ENCODE measurements around the gene ALG3.

ALG3 gene

GRCh38 chr3:184242297-184242685, 6.5 kb downstream of the ALG3 start:
- TF ChIP-seq CTCF (conservative IDR thresholded peaks at IDR 0.05): no peak; the same call in 1 of the 2 replicates
- peak overlapping the region; percentile 21 for H3K27ac ChIP-seq

- H3K27ac ChIP-seq: peak overlapping the region; percentile 21
These were observed 7.1 kb downstream of the ALG3 start for GRCh38 chr3:184241447-184242296.

GRCh38 chr3:184241141-184241446, 7.7 kb downstream of the ALG3 start:
- no peak for TF ChIP-seq CTCF (conservative IDR thresholded peaks at IDR 0.05)
- TF ChIP-seq ZFX (IDR thresholded peaks at IDR 0.05): no peak
- peak overlapping the region; percentile 21; the same call in 1 of the 2 replicates for H3K27ac ChIP-seq

More at GRCh38 chr3:184241447-184242296, 7.1 kb downstream of the ALG3 start:
- peak; percentile 29; the same call in 1 of the 2 replicates for TF ChIP-seq ZFX (IDR thresholded peaks at IDR 0.05)
- TF ChIP-seq CTCF (conservative IDR thresholded peaks at IDR 0.05): peak; percentile 93

GRCh38 chr3:184240384-184241140, 8.2 kb downstream of the ALG3 start:
- TF ChIP-seq ZFX (IDR thresholded peaks at IDR 0.05) (no peak), CTCF (conservative IDR thresholded peaks at IDR 0.05) (no peak)
- no peak overlapping the region for H3K27ac ChIP-seq

GRCh38 chr3:184239708-184240107, 9.1 kb downstream of the ALG3 start:
- TF ChIP-seq ZFX (IDR thresholded peaks at IDR 0.05) (no peak), CTCF (conservative IDR thresholded peaks at IDR 0.05) (no peak)
- no peak overlapping the region for H3K27ac ChIP-seq

GRCh38 chr3:184239221-184239620, 9.5 kb downstream of the ALG3 start:
- no peak overlapping the region for H3K27ac ChIP-seq
- TF ChIP-seq CTCF (conservative IDR thresholded peaks at IDR 0.05): no peak
- no peak for TF ChIP-seq ZFX (IDR thresholded peaks at IDR 0.05)

- H3K27ac ChIP-seq: no peak overlapping the region
- TF ChIP-seq ZFX (IDR thresholded peaks at IDR 0.05): no peak
- no peak for TF ChIP-seq CTCF (conservative IDR thresholded peaks at IDR 0.05)
These were observed 10.4 kb downstream of the ALG3 start for GRCh38 chr3:184238246-184238818.

Measured in C4-2B (cell line).